Measurements from ENCODE around the gene KIF25. TPM values are rescaled to one million over a fixed set of nuclear protein-coding genes. Genes with fewer than 3 reads are reported as not detected.

KIF25 gene
- total RNA-seq, 2 donors from 2014 or later, result 0.28 to 0.82 TPM

- intact Hi-C loops (cut with DNase I), result no loop called here
Observed at GRCh38 chr6:167988154-167988495, 9.3 kb upstream of the KIF25 start.

GRCh38 chr6:167988945-167989841, 8.3 kb upstream of the KIF25 start:
- H3K4me3 ChIP-seq, result no peak overlapping the region
- WGBS, result 94% methylated on average over 36 of the region's 36 CpGs
- intact Hi-C loops (cut with DNase I), result no loop called here

More at GRCh38 chr6:167988154-167988495, 9.3 kb upstream of the KIF25 start:
- WGBS, result 78% methylated on average over 5 of the region's 5 CpGs
- DNase-seq (ENCODE audit: low spot score), result no peak
- H3K9me3 ChIP-seq, result no peaks in the 10 kb centered on the region
- no peaks in the 10 kb centered on the region for H3K27me3 ChIP-seq (replicated peaks; ENCODE audit: insufficient read depth)
- H3K4me1 ChIP-seq (replicated peaks), result no peaks in the 10 kb centered on the region
- no peak overlapping the region for H3K27ac ChIP-seq
- no peaks in the 10 kb centered on the region for H3K36me3 ChIP-seq
- no peak overlapping the region for H3K4me3 ChIP-seq
- TF ChIP-seq POLR2AphosphoS5 (IDR thresholded peaks at IDR 0.05) (no peak), CTCF (IDR thresholded peaks at IDR 0.05) (no peak), POLR2A (IDR thresholded peaks at IDR 0.05) (no peak)

DNA sequence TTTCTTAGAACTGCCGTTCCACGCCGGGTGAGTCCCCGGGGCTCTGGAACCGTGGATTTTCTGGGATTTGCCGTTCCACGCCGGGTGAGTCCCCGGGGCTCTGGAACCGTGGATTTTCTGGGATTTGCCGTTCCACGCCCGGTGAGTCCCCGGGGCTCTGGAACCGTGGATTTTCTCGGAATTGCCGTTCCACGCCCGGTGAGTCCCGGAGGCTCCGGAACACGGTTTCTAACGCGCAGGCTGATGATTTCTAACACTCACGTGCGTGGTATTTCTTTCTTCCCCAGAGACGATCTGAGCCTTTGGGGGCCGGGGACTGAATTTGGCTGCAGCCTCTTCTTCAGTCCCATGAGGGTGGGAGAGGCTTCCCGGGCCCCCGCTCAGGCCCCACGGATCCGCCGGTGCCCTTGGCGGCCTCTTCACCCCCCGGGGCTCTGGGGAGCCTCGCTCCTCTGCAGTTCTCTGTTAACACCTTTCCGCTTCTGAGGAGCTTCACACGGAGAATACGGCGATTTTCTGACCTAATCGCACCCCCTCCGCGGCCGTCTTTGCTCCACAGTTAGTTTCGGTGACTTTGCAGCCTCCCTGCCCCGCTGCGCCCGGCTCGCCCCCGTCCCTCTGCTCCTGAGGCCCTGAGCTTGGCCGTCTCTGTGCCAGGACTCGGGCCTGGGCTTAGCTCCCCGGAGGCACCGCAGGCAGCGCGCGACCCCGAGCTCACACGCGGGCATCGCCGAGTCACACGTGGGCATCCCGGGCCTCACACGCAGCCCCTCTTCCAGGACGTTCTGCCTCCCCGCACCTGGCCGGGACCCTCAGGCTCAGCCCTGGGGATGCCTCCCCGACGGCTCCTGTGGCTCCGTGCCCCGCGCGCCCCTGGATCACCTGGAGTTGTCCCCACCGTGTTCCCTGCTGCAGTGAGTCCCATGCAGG, 7.2 kb upstream of the KIF25 start:
- intact Hi-C loops (cut with DNase I), result no loop called here
- no peaks in the 10 kb centered on the region for H3K4me1 ChIP-seq (replicated peaks)
- WGBS, result 97% methylated on average over 75 of the region's 75 CpGs
- no peaks in the 10 kb centered on the region for H3K27me3 ChIP-seq (replicated peaks; ENCODE audit: insufficient read depth)
- H3K4me3 ChIP-seq, result no peak overlapping the region
- no peaks in the 10 kb centered on the region for H3K9me3 ChIP-seq
- TF ChIP-seq POLR2AphosphoS5 (IDR thresholded peaks at IDR 0.05) (no peak), CTCF (IDR thresholded peaks at IDR 0.05) (no peak), POLR2A (IDR thresholded peaks at IDR 0.05) (no peak)
- H3K27ac ChIP-seq, result no peak overlapping the region
- H3K36me3 ChIP-seq, result no peaks in the 10 kb centered on the region
- no peak for DNase-seq (ENCODE audit: low spot score)

More at GRCh38 chr6:167988945-167989841, 8.3 kb upstream of the KIF25 start:
- Histone ChIP-seq H3K9me3 (no peaks in the 10 kb centered on the region), H3K27ac (no peak overlapping the region), H3K4me1 (replicated peaks) (no peaks in the 10 kb centered on the region), H3K36me3 (no peaks in the 10 kb centered on the region), H3K27me3 (replicated peaks; ENCODE audit: insufficient read depth) (no peaks in the 10 kb centered on the region)
- DNase-seq (ENCODE audit: low spot score), result no peak
- no peak for TF ChIP-seq CTCF (IDR thresholded peaks at IDR 0.05)
- no peak for TF ChIP-seq POLR2A (IDR thresholded peaks at IDR 0.05)
- no peak for TF ChIP-seq POLR2AphosphoS5 (IDR thresholded peaks at IDR 0.05)

- H3K36me3 ChIP-seq, result no peaks in the 10 kb centered on the region
- TF ChIP-seq CTCF (IDR thresholded peaks at IDR 0.05), result no peak
- TF ChIP-seq POLR2AphosphoS5 (IDR thresholded peaks at IDR 0.05), result no peak
- no peak for TF ChIP-seq POLR2A (IDR thresholded peaks at IDR 0.05)
- H3K9me3 ChIP-seq, result no peaks in the 10 kb centered on the region
- H3K27me3 ChIP-seq (replicated peaks; ENCODE audit: insufficient read depth), result no peaks in the 10 kb centered on the region
- WGBS, result 90% methylated on average over 16 of the region's 16 CpGs
- no peaks in the 10 kb centered on the region for H3K4me1 ChIP-seq (replicated peaks)
- H3K4me3 ChIP-seq, result no peak overlapping the region
- no peak for DNase-seq (ENCODE audit: low spot score)
- intact Hi-C loops (cut with DNase I), result no loop called here
- no peak overlapping the region for H3K27ac ChIP-seq
Observed at GRCh38 chr6:167993169-167993568, 4.3 kb upstream of the KIF25 start.
